Skeletal muscle cell (primary cell): ENCODE data around the gene DTX3.
"Not testable (repeated sequence)": the region's sequence is repeated elsewhere in the genome, so short reads cannot be mapped to it uniquely, and the experiment has no call there.

Experiments used
- DNase-seq: peaks from one replicate; pipeline ENCODE4 v3.0.0-alpha.2; 2010; ENCODE audit warnings: low read depth
- H3K4me3 ChIP-seq: 2 replicates; pipeline ENCODE4 v1.5.1; 2011; ENCODE audit warnings: low read depth, mild to moderate bottlenecking, control low read depth, low read length, moderate library complexity

DTX3 gene

DNA sequence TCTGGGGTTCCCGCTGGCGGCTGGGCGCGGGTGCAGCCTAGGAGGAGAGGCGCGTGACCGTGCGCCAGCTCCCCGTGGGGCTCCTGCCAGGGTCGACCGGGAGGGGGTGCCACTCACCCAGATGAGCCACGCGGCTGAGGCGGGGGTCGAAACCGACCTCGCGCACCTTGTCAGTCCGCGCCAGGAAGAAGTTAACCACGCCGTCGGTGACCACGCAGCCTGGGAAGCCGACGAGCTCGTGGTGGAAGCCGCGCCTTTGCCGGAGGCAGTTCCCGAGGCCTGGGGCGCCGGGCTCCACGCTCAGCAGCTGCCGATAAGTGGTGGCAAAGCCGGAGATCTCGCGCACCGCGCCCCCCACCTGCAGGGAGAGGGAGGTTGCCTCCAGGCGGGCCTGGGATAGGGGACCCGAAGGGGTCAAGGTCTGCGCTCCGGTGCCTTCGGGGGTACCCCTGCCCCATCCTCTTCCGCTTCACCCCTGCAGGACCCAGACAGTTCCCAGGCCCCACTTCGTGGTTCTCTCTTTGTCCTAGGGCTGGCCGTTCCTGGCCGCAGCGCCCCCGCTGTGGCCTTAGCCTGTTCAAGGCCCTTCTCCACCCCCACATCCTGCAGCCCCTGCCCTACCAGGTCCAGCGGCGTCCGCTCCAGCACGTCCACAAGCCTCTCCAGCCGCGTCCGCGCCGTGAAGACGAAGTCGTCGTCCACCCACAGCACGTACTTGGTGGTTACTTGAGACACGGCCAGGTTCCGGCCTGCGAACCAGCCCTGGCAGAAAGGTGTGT lies 23.1 kb downstream of the DTX3 start:
- H3K4me3 ChIP-seq: no peak overlapping the region

DNA sequence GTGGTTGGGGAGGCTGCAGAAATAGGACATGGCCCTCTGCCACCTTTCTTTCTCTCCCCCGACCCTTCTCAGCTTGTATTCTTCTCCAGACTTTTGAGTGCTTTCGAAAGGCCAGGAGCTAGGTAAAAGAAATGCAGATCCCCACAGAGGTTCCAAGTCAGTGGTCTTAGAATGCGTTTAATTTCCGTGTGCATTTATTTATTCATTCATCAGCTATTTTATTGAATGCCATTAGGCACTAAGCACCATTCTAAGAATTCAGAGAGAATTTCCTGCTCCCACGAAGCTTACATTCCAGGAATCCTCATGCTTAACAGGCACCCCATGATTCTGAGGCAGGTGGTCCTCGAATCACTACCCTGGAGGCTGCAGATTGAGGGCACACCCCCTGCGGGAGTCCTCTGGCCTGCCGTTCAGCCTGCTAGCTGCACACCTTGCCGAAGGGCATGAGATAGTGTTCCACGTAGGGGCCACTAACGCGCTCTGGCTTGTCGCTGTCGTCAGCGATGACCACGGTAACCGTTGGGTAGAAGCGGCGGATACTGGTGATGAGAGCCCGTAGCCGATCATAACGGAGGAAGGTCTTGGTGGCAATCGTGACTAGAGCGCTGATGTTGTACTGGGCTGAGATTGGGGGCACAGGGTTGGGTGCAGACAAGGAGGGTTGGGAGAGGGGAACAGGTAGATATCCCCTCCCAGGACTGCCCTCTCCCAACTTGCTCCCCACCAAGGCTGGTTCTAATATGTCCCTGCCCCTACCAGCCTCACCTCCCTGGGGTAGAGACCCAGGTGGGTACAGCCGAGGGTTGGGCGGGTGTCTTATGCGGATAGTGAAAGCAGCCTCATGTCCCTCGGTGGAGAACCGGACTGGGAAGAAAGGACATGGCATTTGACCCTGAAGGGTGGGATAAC lies 23.9 kb downstream of the DTX3 start:
- no peak for DNase-seq
- H3K4me3 ChIP-seq: no peak overlapping the region

More for the DNA sequence above, 23.1 kb downstream of the DTX3 start:
- DNase-seq: no peak

DNA sequence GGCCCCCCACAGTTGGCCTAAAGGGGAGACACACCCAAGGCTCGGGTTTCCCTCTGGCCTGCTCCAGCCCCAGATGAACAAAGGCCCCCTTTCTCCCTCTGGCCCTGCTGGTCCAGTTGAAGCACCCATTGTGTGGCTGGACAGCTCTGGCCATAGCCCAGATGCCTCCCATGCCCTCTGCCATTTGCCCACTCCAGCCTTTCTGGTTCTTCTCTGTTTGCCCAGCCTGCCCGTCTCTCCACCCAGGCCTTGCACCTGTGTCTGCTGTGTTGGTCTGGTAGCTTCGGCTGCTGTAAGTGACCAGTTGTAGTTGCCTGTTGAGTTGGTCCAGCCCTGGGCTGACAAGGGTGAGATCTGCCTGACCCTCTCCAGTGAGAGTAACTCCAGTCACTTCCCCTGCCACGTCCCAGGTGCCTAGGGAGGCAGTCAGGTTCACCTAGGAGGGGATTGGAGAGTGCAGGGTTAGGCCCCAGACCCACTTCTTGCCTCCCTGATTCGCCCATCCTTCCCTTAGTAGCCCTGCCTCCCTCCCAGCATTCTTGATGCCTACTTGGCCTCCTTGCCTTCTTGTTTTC lies 25.4 kb downstream of the DTX3 start:
- no peak overlapping the region for H3K4me3 ChIP-seq
- DNase-seq: no peak

DNA sequence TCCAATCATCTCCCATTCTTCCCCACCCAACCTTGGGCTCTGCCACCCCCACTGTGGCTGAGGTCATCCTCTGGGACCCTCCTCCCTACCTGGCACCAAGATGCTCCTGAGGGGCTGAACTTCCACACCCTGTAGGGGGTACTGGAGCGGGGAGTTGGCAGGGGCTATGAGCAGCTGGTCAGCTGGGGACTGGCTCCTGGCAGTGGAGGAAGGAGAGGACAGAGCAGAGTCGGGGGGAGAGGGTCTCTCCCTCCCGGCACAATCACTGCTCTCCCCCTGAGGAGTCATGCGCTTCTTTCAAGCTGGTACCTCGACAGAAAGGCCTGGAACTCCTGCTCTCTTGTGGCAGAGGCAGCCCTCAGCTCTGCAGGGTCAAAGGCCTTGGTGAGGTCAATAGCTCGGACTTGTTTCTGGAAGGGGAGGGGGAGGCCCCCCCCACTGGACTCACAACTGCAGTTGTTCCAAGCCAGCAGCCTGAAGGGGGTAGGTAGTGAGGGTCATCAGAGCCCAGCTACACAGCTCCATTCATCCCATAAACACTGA lies 26.3 kb downstream of the DTX3 start:
- H3K4me3 ChIP-seq: no peak overlapping the region
- DNase-seq: no peak

DNA sequence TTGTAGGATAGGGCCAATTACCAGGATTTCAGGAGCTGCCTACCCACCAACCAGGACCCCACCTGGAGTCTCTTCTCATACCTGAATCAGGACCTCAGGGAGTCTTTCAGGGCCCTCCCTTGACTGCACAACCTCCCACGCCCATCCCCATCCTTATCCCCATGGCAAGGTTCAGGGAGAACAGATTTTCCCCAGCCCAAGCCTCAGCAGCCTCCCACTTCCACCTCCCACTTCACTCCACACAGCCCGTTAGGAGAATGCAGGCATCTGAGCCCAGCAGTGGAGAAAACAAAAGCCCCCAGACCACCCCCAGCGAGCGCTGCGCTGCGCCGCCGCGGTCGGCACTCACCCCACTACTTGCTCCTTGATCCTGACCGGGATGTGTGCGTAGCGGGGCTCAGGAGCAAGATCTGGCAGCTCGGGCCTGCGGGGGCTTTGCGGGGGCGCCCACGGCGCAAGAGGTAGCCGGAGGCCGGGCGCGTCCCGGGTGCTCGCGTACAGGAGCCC lies 27.0 kb downstream of the DTX3 start:
- no peak for DNase-seq
- no peak overlapping the region for H3K4me3 ChIP-seq

DNA sequence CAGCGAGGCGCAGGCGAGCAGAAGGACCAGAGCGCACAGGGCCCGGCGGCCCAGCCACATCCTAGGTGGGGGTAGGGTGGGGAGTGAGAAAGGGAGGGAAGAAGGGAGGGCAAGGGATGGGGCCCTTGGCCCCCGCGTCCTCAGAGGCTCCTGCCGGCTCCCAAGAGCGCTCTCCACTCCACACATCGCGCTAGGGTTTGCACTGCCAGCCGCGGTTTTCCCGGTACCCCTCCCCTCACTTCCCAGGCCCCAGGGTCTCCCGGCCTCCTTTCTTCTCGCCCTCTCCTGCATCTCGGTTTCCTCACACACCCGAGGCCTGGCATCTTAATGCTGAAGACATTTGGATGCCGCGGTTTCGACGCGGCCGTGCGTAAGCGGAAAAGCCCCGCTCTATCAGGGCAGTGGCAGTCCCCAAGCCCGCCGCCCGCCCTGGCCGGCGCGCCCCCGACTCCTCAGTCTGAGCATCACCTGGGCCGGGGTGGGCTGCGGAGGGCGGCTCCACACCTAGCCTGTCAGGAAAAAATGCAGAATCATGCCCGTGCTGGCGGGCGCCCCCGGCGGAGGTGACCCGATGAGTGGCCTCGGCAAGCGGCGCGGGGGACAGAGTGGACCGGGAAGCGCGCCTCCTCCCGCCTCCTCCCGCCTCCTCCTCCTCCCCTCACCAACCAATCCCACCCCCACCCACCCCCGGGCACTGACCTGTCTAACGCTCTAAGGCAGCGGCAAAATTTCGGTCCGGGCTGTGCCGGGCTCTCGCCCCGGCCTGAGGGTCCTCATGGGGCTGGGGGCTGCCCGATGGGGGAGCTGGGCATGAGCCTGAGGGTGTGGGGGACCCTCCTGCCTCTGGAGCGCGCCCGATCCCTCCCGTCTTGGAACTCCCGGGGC lies 27.7 kb downstream of the DTX3 start:
- DNase-seq: no peak

DNA sequence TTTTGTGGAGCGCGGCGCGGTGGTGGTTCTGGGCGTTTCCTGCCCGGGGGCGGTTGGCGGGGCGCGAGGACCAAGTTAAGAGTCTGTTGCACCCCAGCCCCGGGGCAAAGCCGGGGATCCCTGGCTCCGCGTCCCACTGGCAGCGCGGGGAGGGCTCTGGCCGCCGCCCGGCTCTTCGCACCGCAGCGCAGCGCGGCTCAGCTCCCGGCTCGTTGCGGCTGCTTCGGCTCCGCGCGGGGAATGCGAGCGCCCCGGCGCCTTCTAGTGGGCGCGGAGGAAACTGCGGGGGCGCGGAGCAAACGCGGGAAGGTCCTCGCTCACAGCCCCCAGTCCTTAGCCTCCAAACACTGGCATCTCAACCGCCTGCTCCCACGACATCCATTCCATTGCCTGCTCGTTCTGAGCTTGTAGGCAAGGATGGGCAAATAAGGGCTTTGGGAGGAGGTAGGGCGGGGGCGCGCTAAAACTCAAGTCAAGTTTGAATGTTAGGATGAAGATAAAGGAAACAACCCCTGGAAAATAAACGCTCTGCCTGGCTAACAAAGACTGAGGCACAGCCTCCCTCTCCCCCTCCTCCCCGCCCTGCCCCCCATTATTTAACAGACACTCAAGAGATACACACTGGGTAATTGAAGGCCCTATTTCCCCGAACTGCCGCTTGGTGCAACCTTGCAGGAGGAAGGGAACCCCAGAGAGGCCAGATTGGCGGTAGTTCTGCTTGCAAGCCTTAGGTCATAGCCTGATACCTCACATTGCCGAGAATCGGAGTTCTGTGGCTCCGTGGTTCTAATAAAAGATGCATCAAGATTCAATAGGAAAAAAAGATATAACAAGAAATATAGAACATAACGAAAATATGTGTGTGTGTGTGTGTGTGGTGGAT lies 28.6 kb downstream of the DTX3 start, which contains the start of gene B4GALNT1:
Gene B4GALNT1 (minus strand): TSS at position 244 of the 883 bp plus-strand sequence. CDS start 1,069 bp downstream, outside the sequence.
- peak within 1 kb of the TSS; percentile 54 for H3K4me3 ChIP-seq
- DNase-seq: no peak

More for the DNA sequence above, 27.7 kb downstream of the DTX3 start:
- peak overlapping the region; percentile 54 for H3K4me3 ChIP-seq

DNA sequence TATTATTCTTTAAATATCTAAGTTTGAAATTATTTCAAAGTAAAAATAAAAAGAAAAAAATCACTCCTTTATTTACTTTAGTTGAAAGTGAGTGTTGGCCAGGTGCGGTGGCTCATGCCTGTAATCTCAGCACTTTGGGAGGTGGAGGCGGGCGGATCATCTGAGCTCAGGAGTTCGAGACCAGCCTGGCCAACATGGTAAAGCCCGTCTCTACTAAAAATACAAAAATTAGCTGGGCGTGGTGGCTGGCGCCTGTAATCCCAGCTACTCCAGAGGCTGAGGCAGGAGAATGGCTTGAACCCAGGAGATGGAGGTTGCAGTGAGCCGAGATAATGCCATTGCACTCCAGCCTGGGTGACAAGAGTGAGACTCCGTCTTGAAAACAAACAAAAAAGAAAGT lies 32.1 kb downstream of the DTX3 start:
- H3K4me3 ChIP-seq, DNase-seq: not testable (repeated sequence)

DNA sequence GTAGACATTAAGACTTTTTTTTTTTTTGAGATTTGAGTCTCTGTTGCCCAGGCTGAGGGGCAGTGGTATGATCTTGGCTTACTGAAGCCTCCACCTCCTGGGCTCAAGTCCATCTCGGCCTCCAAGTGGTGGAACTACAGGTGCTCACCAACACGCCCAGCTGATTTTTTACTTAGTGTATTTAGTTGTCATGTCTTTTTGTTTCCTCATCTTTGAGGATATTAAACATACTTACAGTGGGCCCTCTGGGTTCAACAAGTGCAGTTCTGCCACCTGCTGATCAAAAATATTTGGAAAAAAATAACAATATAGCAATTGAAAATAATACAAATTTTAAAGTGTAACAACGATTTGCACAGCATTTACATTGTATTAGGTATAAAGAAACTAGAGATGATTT lies 32.7 kb downstream of the DTX3 start:
- H3K4me3 ChIP-seq: no peak overlapping the region
- no peak for DNase-seq

DNA sequence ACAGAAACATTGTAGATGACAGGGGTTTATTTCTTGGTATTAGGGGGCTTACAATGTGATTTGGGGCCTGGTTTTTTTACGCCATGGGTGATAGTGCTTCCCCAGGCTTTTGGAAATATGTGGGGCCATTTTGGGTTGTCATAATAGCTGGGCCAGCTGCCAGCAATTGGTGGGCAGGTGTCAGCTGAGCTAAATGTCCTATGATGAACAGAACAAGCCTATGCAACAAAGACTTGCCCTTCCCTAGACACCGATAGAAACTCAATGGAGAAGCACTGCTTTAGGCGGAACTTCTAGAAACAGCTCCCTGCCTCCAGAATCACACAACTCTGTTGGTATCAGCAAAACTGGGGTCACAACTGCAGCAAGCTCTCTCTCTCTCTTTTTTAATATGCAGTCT lies 33.5 kb downstream of the DTX3 start:
- DNase-seq: no peak

DNA sequence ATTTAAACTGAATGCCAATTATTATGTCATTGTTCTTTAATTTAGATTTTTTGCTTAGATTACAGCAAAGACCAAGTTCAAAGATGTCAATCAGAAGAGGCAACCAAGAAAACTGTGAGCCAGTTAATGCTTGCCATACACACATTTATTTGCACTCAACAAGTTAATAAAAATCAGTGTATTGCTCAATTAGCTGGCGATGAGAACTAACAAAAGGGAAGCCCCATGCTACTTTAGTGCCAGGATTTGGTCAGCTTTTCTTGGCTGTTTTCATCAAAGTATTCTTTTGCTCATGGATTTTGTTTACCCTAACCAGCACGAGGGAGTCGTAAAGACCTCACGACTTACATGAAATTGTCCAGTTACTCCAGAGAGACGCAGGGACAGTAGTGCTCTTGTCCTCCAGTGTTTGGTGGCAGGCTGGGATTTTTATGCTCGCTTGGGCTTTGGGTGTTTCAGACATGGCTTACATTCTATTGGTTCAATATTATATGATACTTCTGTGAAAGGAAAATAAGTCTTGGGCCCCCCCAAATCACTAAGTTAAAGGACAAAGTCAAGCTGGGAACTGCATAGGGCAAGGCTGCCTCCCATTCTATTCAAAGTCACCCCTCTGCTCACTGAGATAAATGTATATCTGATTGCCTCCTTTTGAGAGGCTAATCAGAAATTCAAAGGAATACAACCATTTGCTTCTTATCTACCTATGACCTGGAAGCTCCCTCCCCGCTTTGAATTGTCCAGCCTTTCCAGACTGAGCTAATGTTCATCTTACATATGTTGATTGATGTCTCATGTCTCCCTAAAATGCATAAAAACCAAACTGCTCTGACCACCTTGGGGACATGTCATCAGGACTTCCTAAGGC lies 35.8 kb downstream of the DTX3 start:
- no peak for DNase-seq
- H3K4me3 ChIP-seq: no peak overlapping the region

More for the DNA sequence above, 33.5 kb downstream of the DTX3 start:
- H3K4me3 ChIP-seq: no peak overlapping the region

DNA sequence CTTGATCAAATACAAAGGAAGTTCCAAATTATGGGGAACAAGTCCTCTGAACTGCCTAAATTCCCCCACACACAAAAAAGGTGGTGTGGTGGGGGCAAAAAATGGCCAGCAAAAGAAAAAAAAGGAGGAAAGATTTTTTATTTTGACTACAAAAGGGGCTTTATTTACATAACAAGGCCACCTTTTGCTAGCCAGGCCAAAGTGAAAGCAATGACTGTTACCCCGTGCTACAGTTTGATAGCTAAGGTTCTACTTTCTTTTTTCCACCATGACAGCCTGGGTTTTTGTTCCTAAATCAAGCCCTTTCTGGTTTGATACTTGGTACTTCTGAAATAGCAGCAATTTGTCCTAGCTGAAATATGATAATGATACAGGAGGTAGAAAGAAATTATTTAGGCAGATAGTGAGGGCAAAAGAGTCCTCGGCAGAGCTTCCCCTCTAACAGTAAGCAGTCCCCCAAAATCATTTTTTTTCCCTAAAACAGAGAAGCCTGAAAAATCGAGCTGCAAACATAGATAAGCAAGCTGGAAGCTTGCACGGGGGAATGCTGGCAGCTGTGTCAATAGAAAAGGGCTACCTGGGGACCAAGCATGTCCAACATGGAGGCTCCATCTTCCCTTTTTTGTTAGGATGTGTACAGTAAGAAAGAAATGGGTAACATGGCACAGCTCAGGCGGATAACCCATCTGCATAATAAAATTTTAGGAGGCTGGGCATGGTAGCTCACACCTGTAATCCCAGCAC lies 37.2 kb downstream of the DTX3 start:
- DNase-seq: no peak
- H3K4me3 ChIP-seq: no peak overlapping the region

DNA sequence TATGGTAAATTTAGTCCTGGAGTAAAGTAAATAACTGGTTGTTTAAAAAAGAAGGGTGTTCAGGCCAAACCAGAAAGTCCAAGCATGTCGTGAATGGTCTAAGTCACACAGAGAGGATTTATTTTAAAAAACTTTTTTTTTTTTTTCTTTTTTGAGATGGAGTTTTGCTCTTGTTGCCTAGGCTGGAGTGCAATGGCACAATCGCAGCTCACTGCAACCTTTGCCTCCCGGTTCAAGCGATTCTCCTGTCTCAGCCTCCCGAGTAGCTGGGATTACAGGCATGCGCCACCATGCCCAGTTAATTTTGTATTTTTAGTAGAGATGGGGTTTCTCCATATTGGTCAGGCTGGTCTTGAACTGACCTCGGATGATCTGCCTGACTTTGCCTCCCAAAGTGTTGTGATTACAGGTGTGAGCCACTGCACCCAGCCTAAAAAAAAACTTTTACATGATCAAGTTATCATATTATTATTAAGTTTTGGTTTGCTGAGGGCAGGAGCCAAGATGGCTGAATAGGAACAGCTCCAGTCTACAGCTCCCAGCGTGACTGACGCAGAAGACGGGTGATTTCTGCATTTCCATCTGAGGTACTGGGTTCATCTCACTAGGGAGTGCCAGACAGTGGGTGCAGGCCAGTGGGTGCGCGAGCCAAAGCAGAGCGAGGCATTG lies 41.5 kb downstream of the DTX3 start:
- not testable (repeated sequence) for H3K4me3 ChIP-seq, DNase-seq

DNA sequence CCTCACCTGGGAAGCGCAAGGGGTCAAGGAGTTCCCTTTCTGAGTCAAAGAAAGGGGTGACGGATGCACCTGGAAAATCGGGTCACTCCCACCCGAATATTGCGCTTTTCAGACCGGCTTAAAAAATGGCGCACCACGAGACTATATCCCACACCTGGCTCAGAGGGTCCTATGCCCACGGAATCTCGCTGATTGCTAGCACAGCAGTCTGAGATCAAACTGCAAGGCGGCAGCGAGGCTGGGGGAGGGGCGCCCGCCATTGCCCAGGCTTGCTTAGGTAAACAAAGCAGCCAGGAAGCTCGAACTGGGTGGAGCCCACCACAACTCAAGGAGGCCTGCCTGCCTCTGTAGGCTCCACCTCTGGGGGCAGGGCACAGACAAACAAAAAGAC lies 42.0 kb downstream of the DTX3 start:
- DNase-seq, H3K4me3 ChIP-seq: not testable (repeated sequence)

DNA sequence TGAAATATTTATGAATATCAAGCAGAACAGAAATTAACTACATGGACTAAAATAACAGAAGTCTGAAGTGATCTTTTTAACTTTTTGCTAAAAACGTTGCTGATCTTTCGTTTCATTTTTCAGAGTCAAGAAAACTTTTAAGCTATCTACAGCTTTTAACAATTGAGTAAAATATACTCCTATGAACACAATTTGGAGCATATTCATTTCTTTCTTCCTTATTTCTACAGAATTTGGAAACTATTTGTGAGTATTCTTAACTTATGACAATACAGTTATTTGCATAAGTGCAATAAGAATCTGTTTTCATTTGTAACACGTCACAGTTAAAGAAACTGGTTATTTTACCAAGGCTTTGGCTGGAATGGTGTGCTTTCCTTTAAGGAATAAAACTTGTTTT lies 49.4 kb downstream of the DTX3 start:
- DNase-seq: no peak
- no peak overlapping the region for H3K4me3 ChIP-seq
